Thoracic aorta (tissue), 2 donors: Measurements from ENCODE around the gene ADCY4. TPM values are rescaled to one million over a fixed set of nuclear protein-coding genes. Genes with fewer than 3 reads are reported as not detected.

Experiments used
- ATAC-seq: fragments of 150-250 bp; one replicate; pipeline ENCODE4 v1.8.0; 2017; ENCODE audit warnings: low read depth; ENCODE audit not compliant: insufficient number of reproducible peaks, low FRiP score
- DNase-seq: peaks from one replicate; pipeline ENCODE4 v3.0.0-alpha.2; 2020; ENCODE audit warnings: low spot score
- H3K27ac ChIP-seq, 2 donors: fragments of 200-600 bp; sonication (generic); 1 replicate in 1 of 2; 2 replicates in 1 of 2; pipeline ENCODE4 v1.5.1; 2016; ENCODE audit warnings: mild to moderate bottlenecking in 2 of 2, moderate library complexity in 2 of 2
- H3K27me3 ChIP-seq: fragments of 200-600 bp; sonication (generic); replicated peaks from 2 replicates; pipeline ENCODE4 v1.6.0; 2016; ENCODE audit warnings: mild to moderate bottlenecking; ENCODE audit not compliant: insufficient read depth
- H3K36me3 ChIP-seq: fragments of 200-600 bp; sonication (generic); one replicate; pipeline ENCODE4 v1.5.1; 2016
- H3K4me1 ChIP-seq, 2 donors: fragments of 200-600 bp; sonication (generic); 1 replicate in 1 of 2; 2 replicates in 1 of 2; pipeline versions ENCODE4 v1.5.1 to v1.6.0; 2016; ENCODE audit warnings: low read depth in 2 of 2, mild to moderate bottlenecking in 1 of 2; ENCODE audit not compliant: control insufficient read depth in 1 of 2
- H3K4me3 ChIP-seq: fragments of 200-600 bp; sonication (generic); 2 replicates; pipeline ENCODE4 v1.5.1; 2016; ENCODE audit warnings: mild to moderate bottlenecking
- H3K9me3 ChIP-seq: fragments of 200-600 bp; sonication (generic); 2 replicates; pipeline ENCODE4 v1.5.1; 2016
- CTCF ChIP-seq: fragments of 200-600 bp; sonication (generic); IDR thresholded peaks from one replicate; pipeline ENCODE4 v1.5.1; 2019; ENCODE audit warnings: antibody characterized with exemption
- total RNA-seq, 2 donors: library from RNA; depleted of rRNA; stranded (reverse); fragments of >200 nt; gene quantifications; one replicate each; pipeline versions ENCODE4 v1.1.0 to v1.2.3, GENCODE V29; 2016

Gene ADCY4
- total RNA-seq, 2 donors from 2014 or later: 25.5 to 28.7 TPM

- no peaks in the 10 kb centered on the region for H3K4me1 ChIP-seq
- peaks cover 26% of the 10 kb centered on the region for H3K36me3 ChIP-seq
- no peaks in the 10 kb centered on the region for H3K27me3 ChIP-seq
- no peaks in the 10 kb centered on the region for H3K9me3 ChIP-seq
- no peak for TF ChIP-seq CTCF
- DNase-seq: no peak
- no peak overlapping the region for H3K4me3 ChIP-seq
- ATAC-seq: no peak
- no peak overlapping the region for H3K27ac ChIP-seq
Observed at GRCh38 chr14:24286996-24287395, 47.9 kb downstream of the ADCY4 start.

- Histone ChIP-seq H3K27ac (no peak overlapping the region), H3K9me3 (no peaks in the 10 kb centered on the region), H3K36me3 (peaks cover 10% of the 10 kb centered on the region), H3K4me1 (no peaks in the 10 kb centered on the region), H3K4me3 (no peak overlapping the region), H3K27me3 (no peaks in the 10 kb centered on the region)
- ATAC-seq (no peak), DNase-seq (no peak)
- no peak for TF ChIP-seq CTCF
Observed at GRCh38 chr14:24285351-24285750, 49.5 kb downstream of the ADCY4 start.

GRCh38 chr14:24284501-24285035 lies 50.3 kb downstream of the ADCY4 start:
- DNase-seq: no peak
- Histone ChIP-seq H3K27ac (no peak overlapping the region), H3K4me3 (no peak overlapping the region), H3K9me3 (no peaks in the 10 kb centered on the region), H3K36me3 (peaks cover 4% of the 10 kb centered on the region), H3K27me3 (no peaks in the 10 kb centered on the region), H3K4me1 (no peaks in the 10 kb centered on the region)
- no peak for ATAC-seq
- no peak for TF ChIP-seq CTCF

- no peaks in the 10 kb centered on the region for H3K9me3 ChIP-seq
- no peak for TF ChIP-seq CTCF
- ATAC-seq (no peak), DNase-seq (no peak)
- H3K27ac ChIP-seq: no peak overlapping the region
- H3K4me1 ChIP-seq: no peaks in the 10 kb centered on the region
- no peaks in the 10 kb centered on the region for H3K36me3 ChIP-seq
- no peak overlapping the region for H3K4me3 ChIP-seq
- no peaks in the 10 kb centered on the region for H3K27me3 ChIP-seq
Observed at GRCh38 chr14:24283796-24284460, 50.9 kb downstream of the ADCY4 start.

GRCh38 chr14:24282736-24283135 lies 52.1 kb downstream of the ADCY4 start:
- Histone ChIP-seq H3K4me1 (no peaks in the 10 kb centered on the region), H3K27me3 (no peaks in the 10 kb centered on the region), H3K9me3 (no peaks in the 10 kb centered on the region), H3K4me3 (no peak overlapping the region), H3K27ac (no peak overlapping the region), H3K36me3 (no peaks in the 10 kb centered on the region)
- ATAC-seq (no peak), DNase-seq (no peak)
- no peak for TF ChIP-seq CTCF
